Stimulated activated CD8-positive, alpha-beta memory T cell treated with anti-CD3 and anti-CD28 coated beads, Interleukin-15, amount 100 ng/mL, for 1 hour (primary cell): Measurements from ENCODE around the gene TSPYL4.

Experiments used
- DNase-seq: peaks from one replicate; pipeline ENCODE4 v3.0.0-alpha.2; 2020; ENCODE audit warnings: low read depth

TSPYL4 gene

GRCh38 chr6:116221911-116222310 lies 32.0 kb downstream of the TSPYL4 start:
- no peak for DNase-seq

GRCh38 chr6:116221067-116221466 lies 32.8 kb downstream of the TSPYL4 start:
- no peak for DNase-seq

GRCh38 chr6:116218866-116219265 lies 35.0 kb downstream of the TSPYL4 start:
- DNase-seq: no peak

GRCh38 chr6:116218172-116218633 lies 35.7 kb downstream of the TSPYL4 start:
- DNase-seq: no peak

GRCh38 chr6:116217069-116217468 lies 36.8 kb downstream of the TSPYL4 start:
- DNase-seq: no peak

- DNase-seq: no peak
These were observed 38.5 kb downstream of the TSPYL4 start for GRCh38 chr6:116215414-116215813.

- no peak for DNase-seq
These were observed 39.2 kb downstream of the TSPYL4 start for GRCh38 chr6:116214681-116215080.

- no peak for DNase-seq
These were observed 43.0 kb downstream of the TSPYL4 start for GRCh38 chr6:116210750-116211425.

- no peak for DNase-seq
These were observed 43.6 kb downstream of the TSPYL4 start for GRCh38 chr6:116210316-116210715.

- no peak for DNase-seq
These were observed 45.7 kb downstream of the TSPYL4 start for GRCh38 chr6:116208056-116208785.

- DNase-seq: no peak
These were observed 47.5 kb downstream of the TSPYL4 start for GRCh38 chr6:116206231-116206903.

- DNase-seq: no peak
These were observed 48.6 kb downstream of the TSPYL4 start for GRCh38 chr6:116205281-116205680.

- no peak for DNase-seq
These were observed 52.3 kb downstream of the TSPYL4 start for GRCh38 chr6:116201538-116201937.

GRCh38 chr6:116200619-116201249 lies 53.1 kb downstream of the TSPYL4 start:
- no peak for DNase-seq
